TTC549 (cell line): ENCODE results near the gene DDX51.
"Not testable (repeated sequence)": the region's sequence is repeated elsewhere in the genome, so short reads cannot be mapped to it uniquely, and the experiment has no call there.

Experiments
- FAIRE-seq: peaks from 2 replicates; lab custom pipeline; 2012; peaks lifted over from hg19 to GRCh38; lab: Jason Lieb, UNC

The DDX51 gene

GRCh38 chr12:132153501-132154340 is 9.6 kb upstream of the DDX51 start:
- no peak for FAIRE-seq

GRCh38 chr12:132152953-132153352 is 8.8 kb upstream of the DDX51 start:
- FAIRE-seq = no peak

DNA sequence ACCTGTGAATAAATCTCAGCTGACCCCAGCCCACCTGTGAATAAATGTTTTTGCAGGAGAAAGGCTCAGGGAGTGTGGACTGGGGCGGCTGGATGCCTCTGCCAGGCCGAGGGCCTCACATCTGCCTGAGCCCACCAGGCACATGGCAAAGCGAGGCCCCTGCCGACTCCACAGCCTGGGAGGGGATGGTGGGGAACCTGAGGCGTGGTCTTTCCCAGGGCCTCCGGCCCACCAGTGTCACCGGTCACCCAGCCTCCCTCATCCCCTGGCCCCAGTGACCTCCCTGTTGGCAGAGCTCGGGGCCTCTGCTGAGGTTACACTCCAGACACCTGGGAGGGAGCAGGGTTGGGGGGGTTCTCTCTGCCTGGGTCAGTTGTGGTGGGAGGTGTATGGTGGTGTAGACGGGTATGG is 8.3 kb upstream of the DDX51 start:
- FAIRE-seq = no peak

- FAIRE-seq = no peak
These were observed 7.8 kb upstream of the DDX51 start for GRCh38 chr12:132151766-132152410.

GRCh38 chr12:132151145-132151765 is 7.1 kb upstream of the DDX51 start:
- no peak for FAIRE-seq

- no peak for FAIRE-seq
These were observed 6.6 kb upstream of the DDX51 start for GRCh38 chr12:132150780-132151144.

DNA sequence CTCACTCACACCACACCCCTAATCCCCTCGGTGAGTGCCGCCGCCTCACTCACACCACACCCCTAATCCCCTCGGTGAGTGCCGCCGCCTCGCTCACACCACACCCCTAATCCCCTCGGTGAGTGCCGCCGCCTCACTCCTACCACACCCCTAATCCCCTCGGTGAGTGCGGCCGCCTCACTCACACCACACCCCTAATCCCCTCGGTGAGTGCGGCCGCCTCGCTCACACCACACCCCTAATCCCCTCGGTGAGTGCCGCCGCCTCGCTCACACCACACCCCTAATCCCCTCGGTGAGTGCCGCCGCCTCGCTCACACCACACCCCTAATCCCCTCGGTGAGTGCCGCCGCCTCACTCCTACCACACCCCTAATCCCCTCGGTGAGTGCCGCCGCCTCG is 5.4 kb upstream of the DDX51 start:
- not testable (repeated sequence) for FAIRE-seq

DNA sequence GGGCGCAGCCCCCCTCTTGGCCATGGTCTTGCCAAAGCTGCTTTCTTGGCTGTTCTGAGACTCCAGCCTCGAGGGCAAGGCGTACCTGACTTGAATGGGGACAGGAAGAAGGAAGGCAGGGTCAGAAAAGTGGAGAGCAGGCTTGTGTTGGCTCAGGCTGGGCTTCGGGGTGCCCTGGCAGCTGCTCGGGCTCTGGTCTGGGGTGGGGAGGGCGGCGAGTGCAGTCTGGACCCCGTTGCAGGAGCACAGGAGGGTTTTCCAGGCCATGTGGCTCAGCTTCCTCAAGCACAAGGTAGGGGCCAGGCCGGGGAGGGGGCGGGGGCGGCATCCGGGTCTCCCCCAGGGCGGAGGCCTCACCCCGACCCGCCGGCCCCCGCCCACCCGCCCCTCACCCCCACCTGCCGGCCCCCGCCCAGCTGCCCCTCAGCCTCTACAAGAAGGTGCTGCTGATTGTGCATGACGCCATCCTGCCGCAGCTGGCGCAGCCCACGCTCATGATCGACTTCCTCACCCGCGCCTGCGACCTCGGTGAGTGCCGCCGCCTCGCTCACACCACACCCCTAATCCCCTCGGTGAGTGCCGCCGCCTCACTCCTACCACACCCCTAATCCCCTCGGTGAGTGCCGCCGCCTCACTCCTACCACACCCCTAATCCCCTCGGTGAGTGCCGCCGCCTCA is 4.4 kb upstream of the DDX51 start:
- FAIRE-seq = no peak

DNA sequence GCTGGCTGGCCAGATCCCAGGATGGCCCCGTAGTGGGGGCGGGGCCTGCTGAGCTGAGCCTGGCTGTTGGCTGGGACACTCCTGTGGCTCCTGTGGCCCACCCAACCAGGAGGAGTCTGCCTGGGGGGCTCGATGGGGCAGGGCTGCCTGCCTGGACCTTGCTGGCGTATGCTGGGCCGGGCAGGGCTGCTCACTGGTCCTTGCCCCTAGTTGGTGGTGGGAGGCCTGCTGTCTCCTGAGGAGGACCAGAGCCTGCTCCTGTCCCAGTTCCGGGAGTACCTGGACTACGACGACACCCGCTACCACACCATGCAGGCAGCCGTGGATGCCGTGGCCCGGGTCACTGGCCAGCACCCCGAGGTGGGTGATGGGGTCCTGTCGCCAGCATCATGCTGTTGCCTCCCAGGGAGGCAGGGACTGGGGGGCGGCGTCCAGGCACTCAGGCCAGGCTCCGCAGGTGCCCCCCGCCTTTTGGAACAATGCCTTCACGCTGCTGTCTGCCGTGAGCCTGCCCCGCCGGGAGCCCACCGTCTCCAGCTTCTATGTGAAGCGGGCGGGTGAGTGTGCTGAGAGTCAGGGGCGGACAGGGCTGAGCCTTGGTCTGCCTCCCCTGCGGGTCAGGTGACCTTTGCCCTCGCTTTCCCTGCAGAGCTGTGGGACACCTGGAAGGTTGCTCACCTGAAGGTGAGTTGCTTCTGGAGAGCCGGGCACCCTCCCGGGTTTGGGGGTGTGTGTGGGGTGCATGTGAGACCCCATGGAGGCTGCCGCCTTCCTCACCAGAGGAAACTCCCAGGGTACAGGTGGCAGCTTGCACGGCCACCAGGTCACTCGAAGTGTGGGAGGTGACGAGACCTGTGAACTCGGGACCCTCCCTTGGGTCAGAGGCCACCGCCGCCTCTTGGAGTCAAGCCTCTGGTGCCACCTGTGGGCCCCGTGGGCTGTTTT is 3.6 kb upstream of the DDX51 start:
- no peak for FAIRE-seq

- no peak for FAIRE-seq
These were observed 2.8 kb upstream of the DDX51 start for GRCh38 chr12:132146772-132147422.

- FAIRE-seq = no peak
These were observed 2.0 kb upstream of the DDX51 start for GRCh38 chr12:132146098-132146497.

- FAIRE-seq = no peak
These were observed 1.2 kb upstream of the DDX51 start for GRCh38 chr12:132145334-132145733.

GRCh38 chr12:132144810-132145168 is 670 bp upstream of the DDX51 start:
- FAIRE-seq = no peak

DNA sequence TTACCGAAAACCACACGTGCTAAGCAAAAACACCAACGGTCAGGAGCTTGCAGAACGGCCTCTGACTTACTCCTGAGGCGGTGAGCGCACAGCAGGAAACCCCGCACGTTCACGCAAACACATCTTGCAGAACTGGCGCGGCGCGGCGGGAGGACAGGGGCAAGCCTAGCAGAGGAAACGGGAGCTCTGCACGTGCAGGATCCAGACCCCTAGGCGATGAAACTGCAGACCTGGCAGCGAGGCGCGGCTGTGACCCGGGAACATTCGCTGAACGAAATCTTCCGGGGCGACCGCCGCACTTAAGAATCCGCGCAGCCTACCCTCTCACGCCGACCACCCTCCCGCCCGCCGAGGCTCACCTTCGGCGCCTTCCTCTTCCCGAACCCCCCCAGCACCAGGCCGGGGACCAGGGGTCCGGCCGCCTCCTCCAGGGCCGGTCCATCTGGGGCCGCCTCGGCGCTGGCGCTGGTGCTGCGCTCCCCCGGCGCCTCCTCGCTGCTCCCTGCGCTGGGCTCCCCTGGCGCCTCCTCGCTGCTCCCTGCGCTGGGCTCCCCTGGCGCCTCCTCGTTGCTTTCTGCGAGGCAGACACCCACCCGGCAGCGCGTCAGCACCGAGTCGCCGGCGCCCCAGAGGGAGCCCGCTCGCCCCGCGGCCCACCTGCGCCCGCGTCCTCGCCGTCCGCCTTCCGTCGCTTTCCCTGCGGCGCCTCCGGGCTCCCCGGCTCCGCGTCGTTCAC is 615 bp downstream of the DDX51 start:
- FAIRE-seq = no peak

DNA sequence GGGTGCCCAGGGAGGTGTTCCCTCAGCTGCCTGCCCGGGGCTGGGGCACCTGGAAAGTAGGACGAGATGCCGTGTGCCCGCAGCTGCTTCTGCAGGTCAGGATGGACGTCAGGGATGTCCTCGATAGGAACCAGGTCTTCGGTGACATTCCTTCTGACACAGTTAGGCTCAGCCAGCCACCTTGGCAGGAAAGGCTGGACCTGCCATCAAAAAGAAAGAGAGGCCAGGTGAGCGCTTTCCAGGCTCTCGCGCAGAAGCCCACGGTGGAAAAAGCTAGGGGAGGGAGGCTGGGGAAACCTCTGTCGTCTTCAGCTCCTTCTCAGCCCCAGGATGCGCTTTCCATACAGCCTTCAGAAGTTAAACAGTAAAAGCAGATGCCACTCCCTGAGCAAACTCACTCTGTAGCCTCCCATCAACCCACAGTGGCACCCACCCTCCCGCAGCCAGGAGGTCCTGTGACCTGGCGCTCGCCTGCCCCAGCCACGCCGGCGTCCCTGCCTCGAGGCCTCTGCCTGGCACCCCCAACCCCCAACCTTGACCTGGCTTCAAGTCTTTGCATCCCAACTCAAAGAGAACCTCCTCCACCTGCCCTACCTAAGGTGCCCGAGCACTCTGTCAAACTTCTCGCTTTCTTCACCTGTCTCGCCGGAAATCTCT is 1.3 kb downstream of the DDX51 start:
- no peak for FAIRE-seq

DNA sequence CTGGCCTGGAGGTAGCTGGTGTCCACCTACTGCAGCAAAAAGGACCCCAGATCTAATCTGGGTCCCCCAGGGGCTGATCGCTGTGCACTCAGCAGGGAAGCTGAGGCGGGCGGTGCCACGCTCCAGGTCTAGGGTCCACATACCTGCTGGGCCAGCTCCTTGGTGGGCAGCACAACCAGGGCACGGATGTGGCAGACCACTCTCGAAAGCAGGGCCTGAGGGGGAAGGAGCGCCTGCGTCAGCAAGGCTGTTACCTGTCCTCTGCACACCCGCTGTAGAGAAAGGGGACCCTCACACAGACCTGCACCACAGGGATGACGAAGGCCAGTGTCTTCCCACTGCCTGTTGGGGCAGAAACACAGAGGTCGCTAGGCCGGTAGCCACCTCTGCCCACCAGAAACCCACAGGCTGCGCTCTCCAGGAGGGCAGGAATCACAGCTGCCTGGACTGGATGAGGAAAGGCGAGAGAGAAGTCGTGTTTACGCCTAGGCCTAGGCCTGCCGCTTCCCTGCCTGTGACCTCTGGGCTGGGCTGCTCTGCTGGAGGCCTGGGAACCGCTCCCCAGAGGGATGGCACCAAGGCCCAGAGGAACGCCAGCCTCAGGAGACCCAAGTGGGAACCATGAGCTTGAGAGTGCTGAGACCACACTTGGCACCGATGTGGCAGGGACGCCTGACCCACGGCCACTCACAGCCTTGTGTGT is 2.0 kb downstream of the DDX51 start:
- no peak for FAIRE-seq

DNA sequence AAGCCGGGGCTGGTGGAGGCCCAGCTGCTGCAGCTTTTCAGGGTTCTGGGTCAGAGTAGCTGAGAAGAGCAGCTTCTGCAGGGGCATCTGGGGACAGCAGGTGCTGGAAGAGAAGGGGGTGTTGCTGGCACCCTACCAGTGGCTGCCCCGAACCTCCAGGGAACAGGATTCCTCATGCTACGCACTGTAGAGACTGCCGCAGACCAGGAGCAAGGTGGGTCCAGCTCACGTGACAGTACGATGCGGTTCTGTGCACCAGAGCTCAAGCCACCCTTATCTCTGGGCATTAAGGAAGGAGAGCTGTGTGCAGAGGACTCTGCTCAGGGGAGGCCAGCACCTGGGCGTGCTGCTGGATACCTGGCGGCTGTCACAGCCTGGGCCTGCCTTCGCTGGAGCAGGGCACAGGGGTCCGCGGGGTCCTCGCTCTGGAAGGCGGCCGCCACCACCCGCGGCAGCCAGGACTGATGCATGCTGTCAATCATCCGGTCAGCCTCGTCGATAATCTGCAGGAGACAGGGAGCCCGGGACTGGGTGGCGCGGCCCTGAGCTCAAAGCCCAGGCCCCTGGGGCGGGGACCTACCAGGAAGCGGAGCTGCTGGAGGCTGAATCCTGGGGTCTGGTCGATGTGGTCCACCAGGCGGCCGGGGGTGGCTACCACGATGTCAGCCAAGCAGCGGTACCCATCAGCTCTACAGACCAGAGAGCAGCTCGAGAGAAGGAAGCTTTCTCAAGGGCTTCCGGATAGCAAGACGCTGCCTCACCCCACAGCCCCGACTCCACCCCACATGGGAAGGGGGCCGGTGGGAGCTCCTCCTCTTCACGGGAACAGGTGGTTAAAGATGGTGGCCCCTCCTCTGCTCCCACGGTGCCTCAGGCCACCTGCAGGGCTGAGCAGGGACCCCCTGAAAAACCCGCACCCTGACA is 2.9 kb downstream of the DDX51 start:
- no peak for FAIRE-seq

DNA sequence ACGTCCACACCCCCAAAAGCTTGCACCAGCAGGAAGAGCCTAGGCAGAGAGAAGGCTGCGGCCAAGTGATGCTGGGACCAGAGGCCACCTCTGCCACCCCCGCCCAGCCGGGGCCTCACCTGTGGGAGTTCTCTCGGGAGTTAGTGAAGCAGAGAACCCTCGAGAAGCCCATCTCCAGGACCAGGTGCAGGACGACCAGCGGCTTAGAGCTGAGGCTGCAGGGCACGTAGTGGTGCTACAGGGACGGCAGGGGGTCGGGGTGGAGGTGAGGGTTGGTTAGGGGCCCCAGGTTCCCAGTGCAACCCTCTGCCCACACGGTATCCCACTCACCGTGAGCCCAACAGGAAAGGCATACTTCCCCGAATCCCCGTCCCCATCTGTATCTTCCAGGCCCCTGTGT is 3.6 kb downstream of the DDX51 start:
- FAIRE-seq = no peak
